HEK293 (cell line): ENCODE data around the gene SNX5.

Source experiments
- CTCF ChIA-PET: fragments of 350-600 bp; formaldehyde crosslinking; extraction: SDS; loops from one replicate; lab custom pipeline; 2021; ENCODE audit warnings: antibody characterized with exemption; lab: Yijun Ruan, JAX
- POLR2A ChIA-PET: fragments of 300-600 bp; formaldehyde crosslinking; extraction: SDS; loops from one replicate; lab custom pipeline; 2020; ENCODE audit warnings: antibody characterized with exemption, inconsistent platforms; lab: Yijun Ruan, JAX
- H3K27ac ChIP-seq: fragments of 200-500 bp; sonication (Bioruptor generic); 2 replicates; pipeline ENCODE4 v1.5.1; 2014; ENCODE audit warnings: low read depth, low read length, control low read depth, inconsistent platforms; ENCODE audit errors: extremely low read depth
- H3K36me3 ChIP-seq, 2 experiments: fragments of 200-500 bp in 1 of 2; sonication (Bioruptor generic) in 1 of 2; 1 replicate in 1 of 2; 2 replicates in 1 of 2; pipeline ENCODE4 v1.5.1; 2014 to 2017; ENCODE audit warnings: inconsistent platforms in 2 of 2, low read length in 2 of 2; ENCODE audit not compliant: control insufficient read depth in 2 of 2, insufficient read depth in 1 of 2
- H3K4me1 ChIP-seq: fragments of 200-500 bp; sonication (Bioruptor generic); 2 replicates; pipeline ENCODE4 v1.5.1; 2014; ENCODE audit warnings: mild to moderate bottlenecking, low read length, inconsistent platforms; ENCODE audit not compliant: control insufficient read depth, insufficient read depth
- H3K4me3 ChIP-seq: 2 replicates; pipeline ENCODE4 v1.5.1; 2011; ENCODE audit warnings: low read depth, mild to moderate bottlenecking, control low read depth, low read length, moderate library complexity
- H3K9me3 ChIP-seq: fragments of 200-500 bp; sonication (Bioruptor generic); 2 replicates; pipeline ENCODE4 v1.5.1; 2014; ENCODE audit warnings: low read depth, low read length, inconsistent platforms; ENCODE audit not compliant: control insufficient read depth, insufficient read depth
- BCL11A ChIP-seq: fragments of 450-650 bp; formaldehyde crosslinking; IDR thresholded peaks from 2 replicates; pipeline ENCODE4 v1.5.1; 2016; ENCODE audit warnings: low read depth, missing biosample characterization, missing genetic modification characterization
- HOXA7 ChIP-seq: sonication (generic); formaldehyde crosslinking; IDR thresholded peaks from 2 replicates; pipeline ENCODE4 v1.8.1; 2022; ENCODE audit warnings: missing genetic modification reagents, borderline replicate concordance
- KLF10 ChIP-seq: fragments of 450-650 bp; IDR thresholded peaks from 2 replicates; pipeline ENCODE4 v1.5.1; 2018; ENCODE audit warnings: missing biosample characterization, mild to moderate bottlenecking, missing genetic modification characterization
- KLF7 ChIP-seq: fragments of 450-650 bp; formaldehyde crosslinking; IDR thresholded peaks from 2 replicates; pipeline ENCODE4 v1.5.1; 2016; ENCODE audit warnings: missing biosample characterization, missing genetic modification characterization, borderline replicate concordance
- RBAK ChIP-seq: fragments of 450-650 bp; formaldehyde crosslinking; IDR thresholded peaks from 2 replicates; pipeline ENCODE4 v1.5.1; 2016; ENCODE audit warnings: missing biosample characterization, missing genetic modification characterization
- TCF7L2 ChIP-seq: IDR thresholded peaks from 2 replicates; pipeline ENCODE4 v1.6.1; 2011; ENCODE audit warnings: low read depth, mild to moderate bottlenecking, inconsistent platforms, low read length, moderate library complexity, borderline replicate concordance
- ZBTB1 ChIP-seq: fragments of 450-650 bp; formaldehyde crosslinking; IDR thresholded peaks from 2 replicates; pipeline ENCODE4 v1.5.1; 2016; ENCODE audit warnings: missing biosample characterization, missing genetic modification characterization
- ZBTB49 ChIP-seq: fragments of 450-650 bp; formaldehyde crosslinking; IDR thresholded peaks from 2 replicates; pipeline ENCODE4 v1.5.1; 2016; ENCODE audit warnings: missing biosample characterization, missing genetic modification characterization, low read depth
- ZNF132 ChIP-seq: fragments of 450-650 bp; formaldehyde crosslinking; IDR thresholded peaks from 2 replicates; pipeline ENCODE4 v1.5.1; 2017; ENCODE audit warnings: missing biosample characterization, missing genetic modification characterization, borderline replicate concordance
- ZNF169 ChIP-seq: fragments of 450-650 bp; formaldehyde crosslinking; IDR thresholded peaks from 2 replicates; pipeline ENCODE4 v1.5.1; 2016; ENCODE audit warnings: missing biosample characterization, missing genetic modification characterization
- ZNF18 ChIP-seq: fragments of 450-650 bp; formaldehyde crosslinking; IDR thresholded peaks from 2 replicates; pipeline ENCODE4 v1.5.1; 2016; ENCODE audit warnings: missing biosample characterization, missing genetic modification characterization
- ZNF211 ChIP-seq: fragments of 450-650 bp; formaldehyde crosslinking; IDR thresholded peaks from 2 replicates; pipeline ENCODE4 v1.5.1; 2016; ENCODE audit warnings: low read depth, missing biosample characterization, missing genetic modification characterization
- ZNF239 ChIP-seq: fragments of 450-650 bp; formaldehyde crosslinking; IDR thresholded peaks from 2 replicates; pipeline ENCODE4 v1.5.1; 2016; ENCODE audit warnings: missing biosample characterization, missing genetic modification characterization
- ZNF274 ChIP-seq, 2 experiments: fragments of 200-500 bp in 1 of 2; fragments of 450-650 bp in 1 of 2; sonication (Bioruptor generic) in 1 of 2; formaldehyde crosslinking in 1 of 2; IDR thresholded peaks; 2 replicates each; pipeline versions ENCODE4 v1.5.1 to v1.6.1; 2014 to 2016; ENCODE audit warnings: borderline replicate concordance in 1 of 2, inconsistent platforms in 1 of 2, low read length in 1 of 2, missing biosample characterization in 1 of 2, missing genetic modification characterization in 1 of 2
- ZNF530 ChIP-seq: fragments of 450-650 bp; formaldehyde crosslinking; IDR thresholded peaks from 2 replicates; pipeline ENCODE4 v1.5.1; 2016; ENCODE audit warnings: low read depth, missing biosample characterization, missing genetic modification characterization
- ZNF580 ChIP-seq: fragments of 450-650 bp; formaldehyde crosslinking; IDR thresholded peaks from 2 replicates; pipeline ENCODE4 v1.5.1; 2016; ENCODE audit warnings: missing biosample characterization, missing genetic modification characterization
- ZNF624 ChIP-seq: fragments of 450-650 bp; formaldehyde crosslinking; IDR thresholded peaks from 2 replicates; pipeline ENCODE4 v1.5.1; 2017; ENCODE audit warnings: missing biosample characterization, missing genetic modification characterization
- ZNF664 ChIP-seq: fragments of 450-650 bp; formaldehyde crosslinking; IDR thresholded peaks from 2 replicates; pipeline ENCODE4 v1.5.1; 2016; ENCODE audit warnings: missing biosample characterization, missing genetic modification characterization
- TF ChIP-seq, protein P1 (sequence below): fragments of 450-650 bp; formaldehyde crosslinking; IDR thresholded peaks from 2 replicates; pipeline ENCODE4 v1.5.1; 2016; ENCODE audit warnings: missing biosample characterization, missing genetic modification characterization
- TF ChIP-seq, protein P2 (sequence below): fragments of 450-650 bp; formaldehyde crosslinking; IDR thresholded peaks from 2 replicates; pipeline ENCODE4 v1.5.1; 2016; ENCODE audit warnings: missing biosample characterization, missing genetic modification characterization

Gene SNX5

DNA sequence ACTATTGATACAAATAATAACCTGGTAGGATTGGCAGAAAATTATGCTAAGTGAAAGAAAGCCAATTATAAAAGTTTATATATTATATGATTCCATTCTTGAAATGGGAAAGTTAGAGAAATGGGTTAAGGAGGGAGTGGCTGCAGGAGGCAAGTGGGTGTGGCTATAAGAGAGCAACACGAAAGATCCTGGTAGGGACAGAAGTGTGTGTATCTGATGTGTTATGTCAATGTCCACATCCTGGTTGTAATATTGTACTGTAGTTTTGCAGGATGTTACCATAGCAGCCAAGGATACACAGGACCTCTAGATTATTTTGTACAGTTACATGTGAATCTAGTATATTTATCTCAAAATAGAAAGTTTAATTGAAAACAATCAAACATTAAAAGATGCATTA lies 46.8 kb downstream of the SNX5 start:
- Histone ChIP-seq H3K4me3 (no peak overlapping the region), H3K9me3 (no peaks in the 10 kb centered on the region), H3K36me3 (no peaks in the 10 kb centered on the region), H3K27ac (no peak overlapping the region), H3K4me1 (no peaks in the 10 kb centered on the region)
- ChIA-PET POLR2A (interaction anchor here (0.6 kb wide), 1 partner anchor 18 kb away, joined by 3 read pairs; no protein-coding TSS in a partner anchor), CTCF (no interaction called here)
- no peak for TF ChIP-seq ZBTB49
- TF ChIP-seq, protein P1, sequence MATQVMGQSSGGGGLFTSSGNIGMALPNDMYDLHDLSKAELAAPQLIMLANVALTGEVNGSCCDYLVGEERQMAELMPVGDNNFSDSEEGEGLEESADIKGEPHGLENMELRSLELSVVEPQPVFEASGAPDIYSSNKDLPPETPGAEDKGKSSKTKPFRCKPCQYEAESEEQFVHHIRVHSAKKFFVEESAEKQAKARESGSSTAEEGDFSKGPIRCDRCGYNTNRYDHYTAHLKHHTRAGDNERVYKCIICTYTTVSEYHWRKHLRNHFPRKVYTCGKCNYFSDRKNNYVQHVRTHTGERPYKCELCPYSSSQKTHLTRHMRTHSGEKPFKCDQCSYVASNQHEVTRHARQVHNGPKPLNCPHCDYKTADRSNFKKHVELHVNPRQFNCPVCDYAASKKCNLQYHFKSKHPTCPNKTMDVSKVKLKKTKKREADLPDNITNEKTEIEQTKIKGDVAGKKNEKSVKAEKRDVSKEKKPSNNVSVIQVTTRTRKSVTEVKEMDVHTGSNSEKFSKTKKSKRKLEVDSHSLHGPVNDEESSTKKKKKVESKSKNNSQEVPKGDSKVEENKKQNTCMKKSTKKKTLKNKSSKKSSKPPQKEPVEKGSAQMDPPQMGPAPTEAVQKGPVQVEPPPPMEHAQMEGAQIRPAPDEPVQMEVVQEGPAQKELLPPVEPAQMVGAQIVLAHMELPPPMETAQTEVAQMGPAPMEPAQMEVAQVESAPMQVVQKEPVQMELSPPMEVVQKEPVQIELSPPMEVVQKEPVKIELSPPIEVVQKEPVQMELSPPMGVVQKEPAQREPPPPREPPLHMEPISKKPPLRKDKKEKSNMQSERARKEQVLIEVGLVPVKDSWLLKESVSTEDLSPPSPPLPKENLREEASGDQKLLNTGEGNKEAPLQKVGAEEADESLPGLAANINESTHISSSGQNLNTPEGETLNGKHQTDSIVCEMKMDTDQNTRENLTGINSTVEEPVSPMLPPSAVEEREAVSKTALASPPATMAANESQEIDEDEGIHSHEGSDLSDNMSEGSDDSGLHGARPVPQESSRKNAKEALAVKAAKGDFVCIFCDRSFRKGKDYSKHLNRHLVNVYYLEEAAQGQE (tag by site-specific recombination) = no peak
- no peak for TF ChIP-seq BCL11A (tag by site-specific recombination)
- no peak for TF ChIP-seq ZNF132 (tag by site-specific recombination)
- TF ChIP-seq, protein P2, sequence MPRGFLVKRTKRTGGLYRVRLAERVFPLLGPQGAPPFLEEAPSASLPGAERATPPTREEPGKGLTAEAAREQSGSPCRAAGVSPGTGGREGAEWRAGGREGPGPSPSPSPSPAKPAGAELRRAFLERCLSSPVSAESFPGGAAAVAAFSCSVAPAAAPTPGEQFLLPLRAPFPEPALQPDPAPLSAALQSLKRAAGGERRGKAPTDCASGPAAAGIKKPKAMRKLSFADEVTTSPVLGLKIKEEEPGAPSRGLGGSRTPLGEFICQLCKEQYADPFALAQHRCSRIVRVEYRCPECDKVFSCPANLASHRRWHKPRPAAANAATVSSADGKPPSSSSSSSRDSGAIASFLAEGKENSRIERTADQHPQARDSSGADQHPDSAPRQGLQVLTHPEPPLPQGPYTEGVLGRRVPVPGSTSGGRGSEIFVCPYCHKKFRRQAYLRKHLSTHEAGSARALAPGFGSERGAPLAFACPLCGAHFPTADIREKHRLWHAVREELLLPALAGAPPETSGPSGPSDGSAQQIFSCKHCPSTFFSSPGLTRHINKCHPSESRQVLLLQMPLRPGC (tag by site-specific recombination) = no peak
- no peak for TF ChIP-seq ZNF624 (tag by site-specific recombination)
- no peak for TF ChIP-seq ZBTB1
- TF ChIP-seq KLF7 (tag by site-specific recombination) = no peak
- no peak for TF ChIP-seq ZNF169 (tag by site-specific recombination)
- no peak for TF ChIP-seq ZNF580 (tag by site-specific recombination)
- no peak for TF ChIP-seq ZNF530 (tag by site-specific recombination)
- no peak for TF ChIP-seq ZNF18 (tag by site-specific recombination)
- TF ChIP-seq ZNF239 (tag by site-specific recombination) = no peak
- TF ChIP-seq TCF7L2 = no peak
- no peak for TF ChIP-seq KLF10 (tag by site-specific recombination)
- no peak for TF ChIP-seq ZNF664 (tag by site-specific recombination)
- TF ChIP-seq HOXA7 (CRISPR knock-in tag) = no peak
- TF ChIP-seq ZNF211 (tag by site-specific recombination) = no peak
- TF ChIP-seq RBAK (tag by site-specific recombination) = no peak
- TF ChIP-seq ZNF274 (IDR thresholded peaks at IDR 0.05; ENCODE audit: low read length) = no peak
- no peak for TF ChIP-seq ZNF274 (tag by site-specific recombination; IDR thresholded peaks at IDR 0.05; ENCODE audit: borderline replicate concordance)
